Caco-2 (cell line): ENCODE data around the gene HADHA. TPM values are rescaled to one million over a fixed set of nuclear protein-coding genes. Genes with fewer than 3 reads are reported as not detected.

Source experiments
- BruUV-seq: library from RNA; stranded (reverse); fragments of 400-500 nt; replicated peaks from 2 replicates; lab custom pipeline; 2021; lab: Mats Ljungman, UMichigan
- CTCF ChIA-PET: fragments of 300-600 bp; sonication (Branson Sonifier 250); formaldehyde crosslinking; loops from one replicate; lab custom pipeline; 2022; ENCODE audit warnings: antibody characterized with exemption; lab: Charles Lee
- POLR2A ChIA-PET: fragments of 300-600 bp; sonication (Branson Sonifier 250); formaldehyde crosslinking; loops from one replicate; lab custom pipeline; 2022; ENCODE audit warnings: antibody characterized with exemption; lab: Charles Lee
- DNase-seq, 2 experiments: peaks; one replicate each; pipeline versions ENCODE4 v3.0.0 to v3.0.0-alpha.2; 2020 to 2022
- H3K27me3 ChIP-seq: replicated peaks from 2 replicates; pipeline ENCODE4 v1.6.0; 2011; ENCODE audit warnings: low read length; ENCODE audit not compliant: control insufficient read depth, insufficient read depth
- H3K36me3 ChIP-seq: 2 replicates; pipeline ENCODE4 v1.5.1; 2011; ENCODE audit warnings: low read length; ENCODE audit not compliant: control insufficient read depth, insufficient read depth
- H3K4me1 ChIP-seq: fragments of 250-450 bp; sonication (Bioruptor Pico); 2 replicates; pipeline ENCODE4 v1.5.1; 2020; ENCODE audit warnings: mild to moderate bottlenecking
- H3K4me3 ChIP-seq: 2 replicates; pipeline ENCODE4 v1.5.1; 2011; ENCODE audit warnings: low read depth, mild to moderate bottlenecking, control low read depth, low read length
- H3K9me3 ChIP-seq: fragments of 250-450 bp; sonication (Bioruptor Pico); 2 replicates; pipeline ENCODE4 v1.5.1; 2020; ENCODE audit warnings: mild to moderate bottlenecking, moderate library complexity
- H3K27ac Mint-ChIP-seq: one replicate; pipeline ENCODE4 v1.8.0; 2022; ENCODE audit warnings: mixed read lengths; ENCODE audit not compliant: unreplicated experiment
- H3K27me3 Mint-ChIP-seq: one replicate; pipeline ENCODE4 v1.8.0; 2022; ENCODE audit warnings: mixed read lengths; ENCODE audit not compliant: insufficient read depth, unreplicated experiment
- H3K36me3 Mint-ChIP-seq: one replicate; pipeline ENCODE4 v1.8.0; 2022; ENCODE audit warnings: mild to moderate bottlenecking, mixed read lengths; ENCODE audit not compliant: insufficient read depth, unreplicated experiment
- H3K4me1 Mint-ChIP-seq: one replicate; pipeline ENCODE4 v1.8.0; 2022; ENCODE audit warnings: low read depth, mixed read lengths; ENCODE audit not compliant: unreplicated experiment
- H3K4me3 Mint-ChIP-seq: one replicate; pipeline ENCODE4 v1.8.0; 2022; ENCODE audit warnings: mild to moderate bottlenecking, moderate library complexity, mixed read lengths; ENCODE audit not compliant: unreplicated experiment
- H3K9me3 Mint-ChIP-seq: one replicate; pipeline ENCODE4 v1.8.0; 2022; ENCODE audit warnings: mixed read lengths; ENCODE audit not compliant: unreplicated experiment
- intact Hi-C: fragments of 100-400 bp; cut with micrococcal nuclease; formaldehyde crosslinking; loops from one replicate; pipeline ENCODE4 v1.10.0; 2022; ENCODE audit not compliant: unreplicated experiment
- total RNA-seq: library from RNA; stranded (reverse); gene quantifications from 2 replicates; pipeline ENCODE4 v1.2.3, GENCODE V29; 2022
- TF ChIP-seq, protein P1 (sequence below), 2 experiments: fragments of 200-600 bp in 1 of 2; IDR thresholded peaks; 1 replicate in 1 of 2; 2 replicates in 1 of 2; pipeline versions ENCODE4 v1.5.1 to v1.8.0; 2011 to 2022; ENCODE audit warnings: antibody characterized with exemption in 1 of 2, control low read depth in 1 of 2, inconsistent platforms in 1 of 2, low read depth in 1 of 2, low read length in 1 of 2, mild to moderate bottlenecking in 1 of 2, moderate library complexity in 1 of 2; ENCODE audit not compliant: insufficient read depth in 1 of 2, severe bottlenecking in 1 of 2, unreplicated experiment in 1 of 2

HADHA gene
- total RNA-seq, 1 experiment from 2014 or later = 143 TPM

DNA sequence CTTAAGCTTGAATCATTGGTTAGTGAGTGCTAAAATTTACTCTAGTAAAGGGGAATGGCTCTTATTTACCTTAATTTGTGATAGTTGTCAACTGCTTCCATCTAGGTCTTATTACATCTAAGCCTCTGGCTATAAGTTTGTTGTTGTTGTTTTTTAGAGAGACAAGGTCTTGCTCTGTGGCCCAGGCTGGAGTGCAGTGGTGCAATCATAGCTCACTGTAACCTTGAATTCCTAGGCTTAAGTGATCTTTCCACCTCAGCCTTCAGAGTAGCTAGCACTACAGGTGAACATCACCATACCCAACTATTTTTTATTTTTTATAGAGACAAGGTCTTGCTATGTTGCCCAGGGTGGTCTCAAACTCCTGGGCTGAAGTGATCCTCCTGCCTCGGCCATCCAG, 6.6 kb downstream of the HADHA start:
- BruUV-seq = no TSS peak
- no peak overlapping the region for H3K27ac Mint-ChIP-seq
- no peak overlapping the region for H3K4me3 Mint-ChIP-seq
- peaks cover 13% of the 10 kb centered on the region; the same call in 1 of the 2 replicates for H3K4me1 ChIP-seq
- H3K36me3 ChIP-seq = no peaks in the 10 kb centered on the region; the same call in 1 of the 2 replicates
- ChIA-PET POLR2A (no interaction called here), CTCF (no interaction called here)
- no peaks in the 10 kb centered on the region for H3K27me3 ChIP-seq
- peaks cover 18% of the 10 kb centered on the region for H3K4me1 Mint-ChIP-seq
- no peaks in the 10 kb centered on the region for H3K9me3 ChIP-seq
- H3K27me3 Mint-ChIP-seq = no peaks in the 10 kb centered on the region
- H3K9me3 Mint-ChIP-seq = no peaks in the 10 kb centered on the region
- TF ChIP-seq, protein P1, sequence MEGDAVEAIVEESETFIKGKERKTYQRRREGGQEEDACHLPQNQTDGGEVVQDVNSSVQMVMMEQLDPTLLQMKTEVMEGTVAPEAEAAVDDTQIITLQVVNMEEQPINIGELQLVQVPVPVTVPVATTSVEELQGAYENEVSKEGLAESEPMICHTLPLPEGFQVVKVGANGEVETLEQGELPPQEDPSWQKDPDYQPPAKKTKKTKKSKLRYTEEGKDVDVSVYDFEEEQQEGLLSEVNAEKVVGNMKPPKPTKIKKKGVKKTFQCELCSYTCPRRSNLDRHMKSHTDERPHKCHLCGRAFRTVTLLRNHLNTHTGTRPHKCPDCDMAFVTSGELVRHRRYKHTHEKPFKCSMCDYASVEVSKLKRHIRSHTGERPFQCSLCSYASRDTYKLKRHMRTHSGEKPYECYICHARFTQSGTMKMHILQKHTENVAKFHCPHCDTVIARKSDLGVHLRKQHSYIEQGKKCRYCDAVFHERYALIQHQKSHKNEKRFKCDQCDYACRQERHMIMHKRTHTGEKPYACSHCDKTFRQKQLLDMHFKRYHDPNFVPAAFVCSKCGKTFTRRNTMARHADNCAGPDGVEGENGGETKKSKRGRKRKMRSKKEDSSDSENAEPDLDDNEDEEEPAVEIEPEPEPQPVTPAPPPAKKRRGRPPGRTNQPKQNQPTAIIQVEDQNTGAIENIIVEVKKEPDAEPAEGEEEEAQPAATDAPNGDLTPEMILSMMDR (IDR thresholded peaks at IDR 0.05; ENCODE audit: insufficient read depth in 1 of 2, low read depth in 1 of 2, low read length in 1 of 2, severe bottlenecking in 1 of 2, unreplicated experiment in 1 of 2) = no peak
- H3K4me3 ChIP-seq = no peak overlapping the region
- H3K36me3 Mint-ChIP-seq = peaks cover 40% of the 10 kb centered on the region
- no peak for DNase-seq
- intact Hi-C loops = loop anchor here (5.0 kb wide), 1 partner anchor 74 kb away; no protein-coding TSS in a partner anchor

DNA sequence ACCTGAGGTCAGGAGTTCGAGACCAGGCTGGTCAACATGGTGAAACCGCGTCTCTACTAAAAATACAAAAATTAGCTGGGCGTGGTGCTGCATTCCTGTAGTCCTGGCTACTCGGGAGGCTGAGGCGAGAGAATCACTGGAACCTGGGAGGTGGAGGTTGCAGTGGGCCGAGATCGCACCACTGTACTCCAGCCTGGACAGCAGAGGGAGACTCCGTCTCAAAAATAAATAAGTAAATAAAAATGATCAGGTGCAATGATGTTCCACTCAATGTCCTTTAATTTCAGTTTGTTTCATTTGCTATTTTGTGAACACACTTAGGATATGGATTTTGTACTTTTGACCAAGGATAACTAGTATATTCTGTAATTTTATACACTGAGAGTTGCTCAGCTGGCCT, 9.3 kb downstream of the HADHA start:
- intact Hi-C loops = loop anchor here (1.0 to 5.0 kb wide), 3 partner anchors 77 to 234 kb away; no protein-coding TSS in a partner anchor
- Mint-ChIP-seq H3K4me3 (no peak overlapping the region), H3K36me3 (peaks cover 51% of the 10 kb centered on the region), H3K27ac (no peak overlapping the region), H3K9me3 (no peaks in the 10 kb centered on the region), H3K27me3 (no peaks in the 10 kb centered on the region), H3K4me1 (peaks cover 9% of the 10 kb centered on the region)
- DNase-seq = peak in 1 of 2 experiments; percentile 22
- Histone ChIP-seq H3K27me3 (no peaks in the 10 kb centered on the region), H3K4me3 (no peak overlapping the region), H3K9me3 (no peaks in the 10 kb centered on the region), H3K4me1 (peaks cover 6% of the 10 kb centered on the region; the same call in 1 of the 2 replicates), H3K36me3 (no peaks in the 10 kb centered on the region; the same call in 1 of the 2 replicates)
- TF ChIP-seq, protein P1 (IDR thresholded peaks at IDR 0.05; ENCODE audit: insufficient read depth in 1 of 2, low read depth in 1 of 2, low read length in 1 of 2, severe bottlenecking in 1 of 2, unreplicated experiment in 1 of 2) = peak; percentile 30 to 33
- ChIA-PET CTCF (interaction anchor here (1.9 kb wide), 1 partner anchor 96 kb away, joined by 4 read pairs; no protein-coding TSS in a partner anchor), POLR2A (no interaction called here)
- BruUV-seq = no TSS peak

DNA sequence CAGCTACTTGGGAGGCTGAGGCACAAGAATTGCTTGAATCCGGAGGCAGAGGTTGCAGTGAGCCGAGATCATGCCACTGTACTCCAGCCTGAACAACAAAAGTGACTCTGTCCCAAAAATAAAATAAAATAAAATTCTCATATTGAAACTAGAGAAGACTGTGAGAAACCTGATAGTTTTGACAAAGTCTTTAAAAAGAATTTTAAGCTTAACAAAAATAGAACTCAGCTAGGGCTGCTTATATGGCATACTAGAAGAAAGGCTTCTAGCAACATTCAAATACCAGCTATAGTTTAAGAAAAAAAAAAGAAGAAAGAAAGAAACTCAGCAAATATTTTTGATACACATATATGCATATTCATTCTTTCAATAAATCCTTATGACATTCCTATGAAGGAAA, 13.6 kb downstream of the HADHA start:
- Histone ChIP-seq H3K9me3 (peaks cover 8% of the 10 kb centered on the region; the same call in 1 of the 2 replicates), H3K36me3 (no peaks in the 10 kb centered on the region; the same call in 1 of the 2 replicates), H3K4me3 (no peak overlapping the region), H3K27me3 (no peaks in the 10 kb centered on the region), H3K4me1 (no peaks in the 10 kb centered on the region)
- no peak overlapping the region for H3K27ac Mint-ChIP-seq
- POLR2A ChIA-PET = no interaction called here
- H3K4me3 Mint-ChIP-seq = no peak overlapping the region
- no peaks in the 10 kb centered on the region for H3K27me3 Mint-ChIP-seq
- peaks cover 65% of the 10 kb centered on the region for H3K36me3 Mint-ChIP-seq
- CTCF ChIA-PET = no interaction called here
- intact Hi-C loops = no loop called here
- BruUV-seq = no TSS peak
- H3K9me3 Mint-ChIP-seq = no peaks in the 10 kb centered on the region
- H3K4me1 Mint-ChIP-seq = no peaks in the 10 kb centered on the region
- no peak for DNase-seq
- TF ChIP-seq, protein P1 (IDR thresholded peaks at IDR 0.05; ENCODE audit: insufficient read depth in 1 of 2, low read depth in 1 of 2, low read length in 1 of 2, severe bottlenecking in 1 of 2, unreplicated experiment in 1 of 2) = no peak
